ENCODE results near the gene TRPC4. TPM values are rescaled to one million over a fixed set of nuclear protein-coding genes. Genes with fewer than 3 reads are reported as not detected.

Gene TRPC4
- total RNA-seq, 1 donor from 2014 or later, result 6.5 TPM

DNA sequence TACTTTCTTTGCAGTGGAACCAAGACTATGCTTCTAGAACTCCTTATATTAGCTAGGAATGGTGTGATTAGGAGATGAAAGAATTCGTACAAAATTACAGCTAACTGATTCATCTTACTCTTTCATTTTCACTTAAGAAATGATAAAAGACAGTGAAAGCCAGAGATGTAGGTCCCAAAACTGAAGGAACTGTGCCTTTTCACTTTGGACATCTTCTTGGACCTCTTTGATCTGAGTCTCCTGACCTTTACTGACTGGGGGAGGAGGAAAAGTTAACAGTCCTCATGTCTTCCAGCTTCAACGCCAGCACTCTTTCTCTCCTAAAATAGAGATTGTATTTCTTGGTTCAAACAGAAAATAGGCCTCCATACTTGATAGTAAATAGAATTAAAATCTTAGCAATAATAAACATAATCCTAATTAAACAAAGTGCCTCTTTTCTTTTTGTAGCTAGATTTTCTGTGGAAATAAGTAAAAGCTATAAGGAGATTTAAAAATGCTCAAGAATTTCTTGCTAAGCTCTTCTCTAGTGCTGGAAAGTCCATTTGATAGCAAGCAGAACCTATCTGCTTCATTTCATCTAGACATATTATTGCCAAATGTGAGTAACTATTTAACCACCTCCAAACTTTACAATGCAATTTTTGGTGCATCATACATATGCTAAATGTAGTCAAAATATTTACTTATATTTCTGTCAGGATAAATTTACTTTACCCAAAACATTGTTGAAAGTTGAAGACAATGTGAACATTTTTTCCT lies 161.7 kb downstream of the TRPC4 start:
- Mint-ChIP-seq H3K4me1 (ENCODE audit: unreplicated experiment) (no peaks in the 10 kb centered on the region), H3K4me3 (ENCODE audit: unreplicated experiment) (no peak overlapping the region), H3K36me3 (ENCODE audit: low read depth, unreplicated experiment) (no peaks in the 10 kb centered on the region), H3K27me3 (ENCODE audit: unreplicated experiment) (peaks cover 2% of the 10 kb centered on the region), H3K9me3 (ENCODE audit: unreplicated experiment) (no peaks in the 10 kb centered on the region), H3K27ac (ENCODE audit: unreplicated experiment) (no peak overlapping the region)
- TF ChIP-seq, protein P1, sequence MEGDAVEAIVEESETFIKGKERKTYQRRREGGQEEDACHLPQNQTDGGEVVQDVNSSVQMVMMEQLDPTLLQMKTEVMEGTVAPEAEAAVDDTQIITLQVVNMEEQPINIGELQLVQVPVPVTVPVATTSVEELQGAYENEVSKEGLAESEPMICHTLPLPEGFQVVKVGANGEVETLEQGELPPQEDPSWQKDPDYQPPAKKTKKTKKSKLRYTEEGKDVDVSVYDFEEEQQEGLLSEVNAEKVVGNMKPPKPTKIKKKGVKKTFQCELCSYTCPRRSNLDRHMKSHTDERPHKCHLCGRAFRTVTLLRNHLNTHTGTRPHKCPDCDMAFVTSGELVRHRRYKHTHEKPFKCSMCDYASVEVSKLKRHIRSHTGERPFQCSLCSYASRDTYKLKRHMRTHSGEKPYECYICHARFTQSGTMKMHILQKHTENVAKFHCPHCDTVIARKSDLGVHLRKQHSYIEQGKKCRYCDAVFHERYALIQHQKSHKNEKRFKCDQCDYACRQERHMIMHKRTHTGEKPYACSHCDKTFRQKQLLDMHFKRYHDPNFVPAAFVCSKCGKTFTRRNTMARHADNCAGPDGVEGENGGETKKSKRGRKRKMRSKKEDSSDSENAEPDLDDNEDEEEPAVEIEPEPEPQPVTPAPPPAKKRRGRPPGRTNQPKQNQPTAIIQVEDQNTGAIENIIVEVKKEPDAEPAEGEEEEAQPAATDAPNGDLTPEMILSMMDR (IDR thresholded peaks at IDR 0.05; ENCODE audit: unreplicated experiment), result no peak
- DNase-seq (ENCODE audit: low spot score), result no peak

DNA sequence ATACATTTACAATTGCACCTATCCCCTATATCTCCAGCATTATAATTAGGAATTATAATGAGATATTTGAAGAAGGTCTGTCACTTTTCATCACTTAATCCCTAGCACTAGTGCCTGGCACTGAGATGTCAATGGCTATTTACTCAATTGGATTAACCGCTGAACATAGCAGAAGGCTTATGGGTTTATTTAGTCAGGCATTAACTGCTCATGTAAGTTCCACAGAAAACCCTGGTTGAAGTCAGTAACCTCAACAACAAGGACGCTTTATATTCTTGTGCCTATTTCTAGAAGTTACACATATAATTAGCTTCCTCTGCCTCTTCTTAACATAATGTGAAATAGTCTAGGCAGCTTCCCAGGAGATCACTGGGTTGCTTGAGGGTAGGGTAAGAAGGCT lies 163.5 kb downstream of the TRPC4 start:
- Mint-ChIP-seq H3K4me3 (ENCODE audit: unreplicated experiment) (no peak overlapping the region), H3K9me3 (ENCODE audit: unreplicated experiment) (no peaks in the 10 kb centered on the region), H3K27ac (ENCODE audit: unreplicated experiment) (no peak overlapping the region), H3K36me3 (ENCODE audit: low read depth, unreplicated experiment) (no peaks in the 10 kb centered on the region), H3K4me1 (ENCODE audit: unreplicated experiment) (peaks cover 7% of the 10 kb centered on the region), H3K27me3 (ENCODE audit: unreplicated experiment) (peaks cover 2% of the 10 kb centered on the region)
- TF ChIP-seq, protein P1 (IDR thresholded peaks at IDR 0.05; ENCODE audit: unreplicated experiment), result no peak
- no peak for DNase-seq (ENCODE audit: low spot score)

DNA sequence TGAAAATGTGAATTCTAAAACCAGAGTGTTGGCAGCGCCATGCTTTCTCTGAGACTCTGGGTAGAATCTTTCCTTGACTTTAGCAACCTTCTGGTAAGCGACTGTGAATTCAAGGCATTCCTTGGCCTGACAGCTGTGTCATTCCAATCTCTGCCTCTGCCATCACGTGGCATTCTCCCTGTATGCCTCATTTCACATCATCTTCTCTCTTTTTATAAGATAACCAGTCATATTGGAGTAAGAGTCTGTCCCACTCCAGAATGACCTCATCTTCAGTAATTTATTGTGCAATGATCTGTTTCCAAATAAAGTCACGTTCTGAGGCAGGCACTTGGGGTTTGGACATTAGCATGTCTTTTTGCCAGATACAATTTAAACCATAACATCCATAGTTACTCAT lies 167.6 kb downstream of the TRPC4 start:
- Mint-ChIP-seq H3K4me1 (ENCODE audit: unreplicated experiment) (peaks cover 9% of the 10 kb centered on the region), H3K4me3 (ENCODE audit: unreplicated experiment) (no peak overlapping the region), H3K9me3 (ENCODE audit: unreplicated experiment) (no peaks in the 10 kb centered on the region), H3K36me3 (ENCODE audit: low read depth, unreplicated experiment) (no peaks in the 10 kb centered on the region), H3K27me3 (ENCODE audit: unreplicated experiment) (peaks cover 2% of the 10 kb centered on the region), H3K27ac (ENCODE audit: unreplicated experiment) (no peak overlapping the region)
- DNase-seq (ENCODE audit: low spot score), result no peak
- TF ChIP-seq, protein P1 (IDR thresholded peaks at IDR 0.05; ENCODE audit: unreplicated experiment), result no peak

DNA sequence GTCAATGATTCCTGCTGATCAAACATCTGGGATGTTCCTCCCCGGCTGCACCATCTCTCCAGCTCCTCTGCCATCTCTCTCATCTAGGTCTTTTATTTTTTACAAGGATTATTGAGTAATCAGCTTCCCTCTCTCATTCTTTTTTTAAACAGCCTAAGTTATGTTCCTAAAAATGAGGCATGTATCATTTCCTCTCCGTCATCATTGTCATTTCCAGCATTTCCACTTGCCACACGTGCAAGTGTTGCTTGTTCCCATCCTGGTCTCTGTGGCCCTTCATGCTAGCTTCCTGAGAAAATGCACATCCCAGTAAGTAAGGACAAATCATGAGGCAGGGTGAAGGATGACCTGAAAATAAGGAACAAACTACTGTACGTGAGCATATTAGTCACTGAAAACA lies 168.3 kb downstream of the TRPC4 start:
- H3K27ac Mint-ChIP-seq (ENCODE audit: unreplicated experiment), result no peak overlapping the region
- no peaks in the 10 kb centered on the region for H3K9me3 Mint-ChIP-seq (ENCODE audit: unreplicated experiment)
- no peak overlapping the region for H3K4me3 Mint-ChIP-seq (ENCODE audit: unreplicated experiment)
- TF ChIP-seq, protein P1 (IDR thresholded peaks at IDR 0.05; ENCODE audit: unreplicated experiment), result no peak
- peaks cover 9% of the 10 kb centered on the region for H3K4me1 Mint-ChIP-seq (ENCODE audit: unreplicated experiment)
- no peak for DNase-seq (ENCODE audit: low spot score)
- peaks cover 2% of the 10 kb centered on the region for H3K27me3 Mint-ChIP-seq (ENCODE audit: unreplicated experiment)
- H3K36me3 Mint-ChIP-seq (ENCODE audit: low read depth, unreplicated experiment), result no peaks in the 10 kb centered on the region

DNA sequence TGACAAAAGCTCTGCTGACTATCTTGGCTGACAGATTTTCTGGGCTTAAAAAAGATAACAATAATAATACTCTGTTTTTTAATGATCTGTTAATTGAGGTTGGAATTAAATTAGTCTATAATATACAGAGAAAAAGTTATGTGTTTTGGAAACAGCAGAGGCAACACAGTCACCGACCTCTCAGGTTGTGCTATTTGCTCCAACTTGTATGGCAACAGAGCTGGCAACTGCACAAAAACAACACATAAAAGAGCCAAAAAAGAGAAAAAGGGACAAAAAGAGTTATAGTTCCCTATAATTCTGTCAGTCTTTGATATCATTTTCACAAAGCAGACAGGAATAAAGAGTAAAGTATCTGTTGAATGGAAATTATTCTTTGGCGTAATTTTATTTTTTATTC lies 168.7 kb downstream of the TRPC4 start:
- TF ChIP-seq, protein P1 (IDR thresholded peaks at IDR 0.05; ENCODE audit: unreplicated experiment), result no peak
- H3K27ac Mint-ChIP-seq (ENCODE audit: unreplicated experiment), result no peak overlapping the region
- no peak for DNase-seq (ENCODE audit: low spot score)
- H3K9me3 Mint-ChIP-seq (ENCODE audit: unreplicated experiment), result no peaks in the 10 kb centered on the region
- no peaks in the 10 kb centered on the region for H3K36me3 Mint-ChIP-seq (ENCODE audit: low read depth, unreplicated experiment)
- H3K4me1 Mint-ChIP-seq (ENCODE audit: unreplicated experiment), result peaks cover 9% of the 10 kb centered on the region
- H3K4me3 Mint-ChIP-seq (ENCODE audit: unreplicated experiment), result no peak overlapping the region
- H3K27me3 Mint-ChIP-seq (ENCODE audit: unreplicated experiment), result peaks cover 2% of the 10 kb centered on the region

All from endothelial cell (in vitro differentiated cells).